ENCODE results near the gene PLCG1. TPM values are rescaled to one million over a fixed set of nuclear protein-coding genes. Genes with fewer than 3 reads are reported as not detected.

The PLCG1 gene
- polyA plus RNA-seq, 1 donor from 2014 or later, result 164 TPM

GRCh38 chr20:41142245-41142644 is 4.9 kb downstream of the PLCG1 start:
- no peak overlapping the region for H2AFZ ChIP-seq (ENCODE audit: low read depth, low read length)
- H3K9me3 ChIP-seq (ENCODE audit: low read length), result no peaks in the 10 kb centered on the region
- TF ChIP-seq TAF1 (IDR thresholded peaks at IDR 0.05; ENCODE audit: low read depth) (no peak), EZH2 (IDR thresholded peaks at IDR 0.05; ENCODE audit: borderline replicate concordance, insufficient read depth, low read length, poor library complexity, severe bottlenecking) (no peak), POLR2AphosphoS5 (IDR thresholded peaks at IDR 0.05) (no peak), MXI1 (conservative IDR thresholded peaks at IDR 0.05; ENCODE audit: poor library complexity, severe bottlenecking) (no peak), RAD21 (conservative IDR thresholded peaks at IDR 0.05) (no peak), REST (IDR thresholded peaks at IDR 0.05; ENCODE audit: borderline replicate concordance) (no peak), CTCF (IDR thresholded peaks at IDR 0.05; ENCODE audit: poor library complexity, severe bottlenecking) (no peak), EP300 (conservative IDR thresholded peaks at IDR 0.05; ENCODE audit: poor library complexity, severe bottlenecking) (no peak), SMC3 (conservative IDR thresholded peaks at IDR 0.05; ENCODE audit: poor library complexity) (no peak)
- peaks cover 53% of the 10 kb centered on the region for H4K20me1 ChIP-seq (ENCODE audit: insufficient read depth)
- no peak overlapping the region for H3K4me2 ChIP-seq (ENCODE audit: low read length)
- H3K9me2 ChIP-seq (ENCODE audit: insufficient read depth, low read length), result no peaks in the 10 kb centered on the region
- H3F3A ChIP-seq (ENCODE audit: insufficient read depth, low read length, poor library complexity, severe bottlenecking), result no peaks in the 10 kb centered on the region
- peak overlapping the region; percentile 30 for H3K4me3 ChIP-seq (ENCODE audit: low read length)
- H3K27me3 ChIP-seq (ENCODE audit: insufficient read depth, low read depth, low read length), result no peaks in the 10 kb centered on the region
- no peak overlapping the region for H3K9ac ChIP-seq (ENCODE audit: low read length)
- H3K79me2 ChIP-seq (replicated peaks; ENCODE audit: insufficient read depth, low read length), result peaks cover 98% of the 10 kb centered on the region
- no peaks in the 10 kb centered on the region for H3K36me3 ChIP-seq (ENCODE audit: insufficient read depth, low read length)
- no peak overlapping the region for H3K27ac ChIP-seq (ENCODE audit: low read length)

GRCh38 chr20:41142919-41143318 is 5.6 kb downstream of the PLCG1 start:
- H2AFZ ChIP-seq (ENCODE audit: low read depth, low read length), result no peak overlapping the region
- no peaks in the 10 kb centered on the region for H3K27me3 ChIP-seq (ENCODE audit: insufficient read depth, low read depth, low read length)
- no peak for TF ChIP-seq TAF1 (IDR thresholded peaks at IDR 0.05; ENCODE audit: low read depth)
- TF ChIP-seq REST (IDR thresholded peaks at IDR 0.05; ENCODE audit: borderline replicate concordance), result no peak
- TF ChIP-seq EP300 (conservative IDR thresholded peaks at IDR 0.05; ENCODE audit: poor library complexity, severe bottlenecking), result no peak
- no peak for TF ChIP-seq SMC3 (conservative IDR thresholded peaks at IDR 0.05; ENCODE audit: poor library complexity)
- TF ChIP-seq RAD21 (conservative IDR thresholded peaks at IDR 0.05), result no peak
- TF ChIP-seq MXI1 (conservative IDR thresholded peaks at IDR 0.05; ENCODE audit: poor library complexity, severe bottlenecking), result no peak
- no peak for TF ChIP-seq EZH2 (IDR thresholded peaks at IDR 0.05; ENCODE audit: borderline replicate concordance, insufficient read depth, low read length, poor library complexity, severe bottlenecking)
- H3K9me3 ChIP-seq (ENCODE audit: low read length), result no peaks in the 10 kb centered on the region
- H3K9me2 ChIP-seq (ENCODE audit: insufficient read depth, low read length), result no peaks in the 10 kb centered on the region
- no peak overlapping the region for H3K4me3 ChIP-seq (ENCODE audit: low read length)
- no peaks in the 10 kb centered on the region for H3K36me3 ChIP-seq (ENCODE audit: insufficient read depth, low read length)
- H3K27ac ChIP-seq (ENCODE audit: low read length), result no peak overlapping the region
- no peak overlapping the region for H3K4me2 ChIP-seq (ENCODE audit: low read length)
- no peaks in the 10 kb centered on the region for H3F3A ChIP-seq (ENCODE audit: insufficient read depth, low read length, poor library complexity, severe bottlenecking)
- H4K20me1 ChIP-seq (ENCODE audit: insufficient read depth), result peaks cover 53% of the 10 kb centered on the region
- H3K79me2 ChIP-seq (replicated peaks; ENCODE audit: insufficient read depth, low read length), result peaks cover 97% of the 10 kb centered on the region
- H3K9ac ChIP-seq (ENCODE audit: low read length), result no peak overlapping the region

Measured in neural cell (in vitro differentiated cells).